Parathyroid adenoma (tissue), 2 donors: Measurements from ENCODE around the gene CAMSAP1.

Experiments
- H2AFZ ChIP-seq: fragments of 300-600 bp; sonication (generic); one replicate; pipeline ENCODE4 v1.7.0; 2017; ENCODE audit warnings: antibody characterized with exemption, mild to moderate bottlenecking
- H3K27ac ChIP-seq: fragments of 300-600 bp; sonication (generic); one replicate; pipeline ENCODE4 v1.7.0; 2017
- H3K27me3 ChIP-seq: fragments of 300-600 bp; sonication (generic); one replicate; pipeline ENCODE4 v1.7.0; 2017; ENCODE audit warnings: low read length; ENCODE audit not compliant: control insufficient read depth, insufficient read depth
- H3K36me3 ChIP-seq: fragments of 300-600 bp; sonication (generic); one replicate; pipeline ENCODE4 v1.7.0; 2017; ENCODE audit warnings: low read length; ENCODE audit not compliant: control insufficient read depth, insufficient read depth
- H3K4me1 ChIP-seq: fragments of 300-600 bp; sonication (generic); one replicate; pipeline ENCODE4 v1.7.0; 2017; ENCODE audit warnings: control low read depth
- H3K4me2 ChIP-seq: fragments of 300-600 bp; sonication (generic); one replicate; pipeline ENCODE4 v1.7.0; 2017; ENCODE audit warnings: low read length
- H3K4me3 ChIP-seq: fragments of 300-600 bp; sonication (generic); one replicate; pipeline ENCODE4 v1.7.0; 2017; ENCODE audit warnings: low read depth, low read length
- H3K79me2 ChIP-seq: fragments of 300-600 bp; sonication (generic); one replicate; pipeline ENCODE4 v1.7.0; 2017; ENCODE audit warnings: control low read depth
- H3K9ac ChIP-seq: fragments of 300-600 bp; sonication (generic); one replicate; pipeline ENCODE4 v1.7.0; 2017; ENCODE audit warnings: mild to moderate bottlenecking
- H3K9me3 ChIP-seq: fragments of 300-600 bp; sonication (generic); one replicate; pipeline ENCODE4 v1.7.0; 2017; ENCODE audit warnings: low read length; ENCODE audit not compliant: control insufficient read depth
- CTCF ChIP-seq: fragments of 300-600 bp; sonication (generic); IDR thresholded peaks from one replicate; pipeline ENCODE4 v1.7.0; 2017; ENCODE audit warnings: antibody characterized with exemption, mild to moderate bottlenecking
- donor health status: primary hyperparathyroidism.

Gene CAMSAP1

GRCh38 chr9:135778421-135778820 lies 128.9 kb downstream of the CAMSAP1 start:
- no peak overlapping the region for H3K4me3 ChIP-seq
- no peaks in the 10 kb centered on the region for H3K27me3 ChIP-seq
- H3K9ac ChIP-seq, result no peak overlapping the region
- no peak overlapping the region for H2AFZ ChIP-seq
- H3K4me2 ChIP-seq, result no peak overlapping the region
- no peaks in the 10 kb centered on the region for H3K36me3 ChIP-seq
- H3K79me2 ChIP-seq, result no peaks in the 10 kb centered on the region
- no peak overlapping the region for H3K27ac ChIP-seq
- no peaks in the 10 kb centered on the region for H3K4me1 ChIP-seq
- no peak for TF ChIP-seq CTCF
- no peaks in the 10 kb centered on the region for H3K9me3 ChIP-seq

- Histone ChIP-seq H3K4me3 (no peak overlapping the region), H3K4me2 (no peak overlapping the region), H2AFZ (no peak overlapping the region), H3K36me3 (no peaks in the 10 kb centered on the region), H3K79me2 (no peaks in the 10 kb centered on the region), H3K9me3 (no peaks in the 10 kb centered on the region), H3K27ac (no peak overlapping the region), H3K9ac (no peak overlapping the region), H3K4me1 (no peaks in the 10 kb centered on the region), H3K27me3 (no peaks in the 10 kb centered on the region)
- no peak for TF ChIP-seq CTCF
These were observed 129.6 kb downstream of the CAMSAP1 start for GRCh38 chr9:135777623-135778177.

- no peak overlapping the region for H3K4me3 ChIP-seq
- H3K27me3 ChIP-seq, result no peaks in the 10 kb centered on the region
- no peak overlapping the region for H3K9ac ChIP-seq
- H3K27ac ChIP-seq, result no peak overlapping the region
- no peak overlapping the region for H2AFZ ChIP-seq
- H3K79me2 ChIP-seq, result no peaks in the 10 kb centered on the region
- H3K4me1 ChIP-seq, result no peaks in the 10 kb centered on the region
- no peak for TF ChIP-seq CTCF
- H3K36me3 ChIP-seq, result no peaks in the 10 kb centered on the region
- H3K9me3 ChIP-seq, result no peaks in the 10 kb centered on the region
- no peak overlapping the region for H3K4me2 ChIP-seq
These were observed 130.3 kb downstream of the CAMSAP1 start for GRCh38 chr9:135776893-135777622.

- Histone ChIP-seq H3K36me3 (no peaks in the 10 kb centered on the region), H3K27ac (no peak overlapping the region), H3K9me3 (no peaks in the 10 kb centered on the region), H3K79me2 (no peaks in the 10 kb centered on the region), H3K9ac (no peak overlapping the region), H3K4me3 (no peak overlapping the region), H3K4me1 (no peaks in the 10 kb centered on the region), H2AFZ (no peak overlapping the region), H3K27me3 (no peaks in the 10 kb centered on the region), H3K4me2 (no peak overlapping the region)
- TF ChIP-seq CTCF, result no peak
These were observed 131.4 kb downstream of the CAMSAP1 start for GRCh38 chr9:135775911-135776310.
